Activated B cell treated with CpG ODN at 0.5 μM for 24 hours (primary cell): ENCODE measurements around the gene NOL9. TPM values are rescaled to one million over a fixed set of nuclear protein-coding genes. Genes with fewer than 3 reads are reported as not detected.

Experiments used
- ATAC-seq: fragments of 200-7000 bp; cut with Tn5 transposase; one replicate; pipeline ENCODE4 v1.10.0; 2021; ENCODE audit warnings: low read depth, mild to moderate bottlenecking, moderate library complexity
- CTCF ChIA-PET: fragments of 350-600 bp; sonication (Branson Sonifier 250); formaldehyde crosslinking; loops from one replicate; lab custom pipeline; 2021; ENCODE audit warnings: antibody characterized with exemption; lab: Charles Lee
- POLR2A ChIA-PET: fragments of 350-600 bp; sonication (Branson Sonifier 250); formaldehyde crosslinking; loops from one replicate; lab custom pipeline; 2021; ENCODE audit warnings: antibody characterized with exemption; lab: Charles Lee
- DNase-seq: peaks from one replicate; pipeline ENCODE4 v3.0.0; 2022
- H3K27ac Mint-ChIP-seq: one replicate; pipeline ENCODE4 v1.8.0; 2020; ENCODE audit warnings: mixed read lengths
- H3K27me3 Mint-ChIP-seq: one replicate; pipeline ENCODE4 v1.8.0; 2021; ENCODE audit warnings: mixed read lengths
- H3K36me3 Mint-ChIP-seq: one replicate; pipeline ENCODE4 v1.8.0; 2021; ENCODE audit warnings: low read depth, mixed read lengths
- H3K4me1 Mint-ChIP-seq: one replicate; pipeline ENCODE4 v1.8.0; 2021; ENCODE audit warnings: mixed read lengths
- H3K4me3 Mint-ChIP-seq: one replicate; pipeline ENCODE4 v1.8.0; 2020; ENCODE audit warnings: mild to moderate bottlenecking, mixed read lengths
- H3K9me3 Mint-ChIP-seq: one replicate; pipeline ENCODE4 v1.8.0; 2020; ENCODE audit warnings: mixed read lengths
- intact Hi-C: fragments of 100-400 bp; cut with micrococcal nuclease; formaldehyde crosslinking; loops from one replicate; pipeline ENCODE4 v1.15.1; 2024
- total RNA-seq: library from RNA; stranded (reverse); gene quantifications from 2 replicates; pipeline ENCODE4 v1.2.3, GENCODE V29; 2022
- TF ChIP-seq, protein P1 (sequence below): fragments of 200-600 bp; IDR thresholded peaks from one replicate; pipeline ENCODE4 v1.8.0; 2022; ENCODE audit warnings: antibody characterized with exemption, mild to moderate bottlenecking

Gene NOL9
- total RNA-seq, 1 donor from 2014 or later, result 58.6 TPM

DNA sequence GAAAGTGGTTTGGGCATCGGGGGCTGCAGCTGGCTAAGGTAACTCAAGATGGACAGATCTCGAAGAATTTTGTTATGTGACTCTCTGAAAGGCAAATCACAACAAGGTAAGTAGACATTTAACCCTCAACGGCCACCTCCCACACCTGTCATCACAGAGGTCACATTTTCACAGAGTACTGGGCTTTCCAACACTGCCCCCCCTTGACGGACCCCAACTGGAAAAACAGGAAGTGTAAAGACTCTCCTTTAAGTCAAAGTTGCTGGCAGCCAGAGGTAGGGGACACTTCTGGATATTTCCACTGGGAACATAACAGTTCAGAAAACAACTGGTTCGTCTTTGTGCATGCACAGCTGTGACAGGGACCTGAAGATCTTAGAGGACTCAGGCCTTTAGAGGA lies 22.3 kb downstream of the NOL9 start:
- TF ChIP-seq, protein P1, sequence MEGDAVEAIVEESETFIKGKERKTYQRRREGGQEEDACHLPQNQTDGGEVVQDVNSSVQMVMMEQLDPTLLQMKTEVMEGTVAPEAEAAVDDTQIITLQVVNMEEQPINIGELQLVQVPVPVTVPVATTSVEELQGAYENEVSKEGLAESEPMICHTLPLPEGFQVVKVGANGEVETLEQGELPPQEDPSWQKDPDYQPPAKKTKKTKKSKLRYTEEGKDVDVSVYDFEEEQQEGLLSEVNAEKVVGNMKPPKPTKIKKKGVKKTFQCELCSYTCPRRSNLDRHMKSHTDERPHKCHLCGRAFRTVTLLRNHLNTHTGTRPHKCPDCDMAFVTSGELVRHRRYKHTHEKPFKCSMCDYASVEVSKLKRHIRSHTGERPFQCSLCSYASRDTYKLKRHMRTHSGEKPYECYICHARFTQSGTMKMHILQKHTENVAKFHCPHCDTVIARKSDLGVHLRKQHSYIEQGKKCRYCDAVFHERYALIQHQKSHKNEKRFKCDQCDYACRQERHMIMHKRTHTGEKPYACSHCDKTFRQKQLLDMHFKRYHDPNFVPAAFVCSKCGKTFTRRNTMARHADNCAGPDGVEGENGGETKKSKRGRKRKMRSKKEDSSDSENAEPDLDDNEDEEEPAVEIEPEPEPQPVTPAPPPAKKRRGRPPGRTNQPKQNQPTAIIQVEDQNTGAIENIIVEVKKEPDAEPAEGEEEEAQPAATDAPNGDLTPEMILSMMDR, result no peak
- peaks cover 4% of the 10 kb centered on the region for H3K4me1 Mint-ChIP-seq
- H3K9me3 Mint-ChIP-seq, result no peaks in the 10 kb centered on the region
- ChIA-PET CTCF (no interaction called here), POLR2A (no interaction called here)
- DNase-seq (no peak), ATAC-seq (no peak)
- no peaks in the 10 kb centered on the region for H3K27me3 Mint-ChIP-seq
- H3K36me3 Mint-ChIP-seq, result peaks cover 74% of the 10 kb centered on the region
- H3K27ac Mint-ChIP-seq, result no peak overlapping the region
- no peak overlapping the region for H3K4me3 Mint-ChIP-seq
- intact Hi-C loops, result no loop called here

DNA sequence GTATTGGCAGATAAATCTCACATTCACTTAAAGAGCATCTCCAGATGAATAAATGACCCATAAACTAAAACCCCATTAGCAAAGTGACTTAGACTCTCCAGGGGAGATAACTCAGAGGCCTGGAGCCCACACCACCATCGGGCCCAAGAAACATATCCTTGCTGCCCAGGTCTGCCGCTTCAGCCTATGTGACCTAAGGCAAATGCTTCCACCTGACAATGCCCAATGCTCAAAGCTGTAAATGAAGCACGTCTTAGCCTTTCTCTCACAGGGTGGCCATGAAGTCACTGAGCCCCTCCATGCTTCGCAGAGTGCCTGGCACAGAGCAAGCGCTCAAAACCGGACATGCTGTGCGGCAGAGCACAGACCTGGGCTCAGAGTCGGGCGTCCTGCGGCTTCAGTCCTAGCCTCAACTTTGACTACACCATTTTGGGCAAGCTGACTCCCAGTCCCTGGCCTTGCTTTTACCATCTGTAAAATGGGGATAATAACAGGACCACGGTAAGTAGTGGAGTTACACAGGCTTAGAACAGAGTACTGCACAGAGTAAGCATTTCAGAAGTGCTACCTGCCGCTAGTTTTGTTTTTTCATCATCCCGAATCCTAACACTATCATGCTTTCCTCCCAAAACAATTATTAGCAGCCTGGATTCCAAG lies 23.7 kb downstream of the NOL9 start:
- intact Hi-C loops, result no loop called here
- TF ChIP-seq, protein P1, result no peak
- POLR2A ChIA-PET, result no interaction called here
- H3K9me3 Mint-ChIP-seq, result no peaks in the 10 kb centered on the region
- CTCF ChIA-PET, result no interaction called here
- H3K36me3 Mint-ChIP-seq, result peaks cover 83% of the 10 kb centered on the region
- ATAC-seq (no peak), DNase-seq (no peak)
- no peak overlapping the region for H3K4me3 Mint-ChIP-seq
- peaks cover 4% of the 10 kb centered on the region for H3K4me1 Mint-ChIP-seq
- H3K27me3 Mint-ChIP-seq, result no peaks in the 10 kb centered on the region
- H3K27ac Mint-ChIP-seq, result no peak overlapping the region

DNA sequence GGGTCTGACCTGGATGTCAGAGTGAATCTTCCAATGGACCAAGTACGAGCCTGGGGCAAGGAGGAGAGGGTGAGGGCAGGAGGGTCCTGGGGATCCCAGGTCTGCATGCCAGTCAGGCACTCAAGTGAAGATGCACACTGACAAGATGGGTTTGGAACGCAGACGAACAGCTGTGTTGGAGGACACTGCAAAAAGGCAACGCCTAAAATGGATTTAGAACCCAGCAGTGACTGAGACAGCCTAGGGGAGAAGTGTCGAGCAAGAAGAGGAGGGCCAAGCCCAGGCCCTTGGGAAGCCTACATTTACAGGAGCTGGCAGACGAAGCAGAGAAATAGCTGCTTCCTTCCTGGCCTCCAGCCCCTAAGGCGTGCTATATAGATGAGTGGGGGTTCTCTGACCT lies 25.8 kb downstream of the NOL9 start:
- Mint-ChIP-seq H3K27me3 (no peaks in the 10 kb centered on the region), H3K4me1 (no peaks in the 10 kb centered on the region), H3K36me3 (peaks cover 86% of the 10 kb centered on the region), H3K27ac (no peak overlapping the region), H3K4me3 (no peak overlapping the region), H3K9me3 (no peaks in the 10 kb centered on the region)
- DNase-seq (no peak), ATAC-seq (no peak)
- CTCF ChIA-PET, result no interaction called here
- TF ChIP-seq, protein P1, result no peak
- intact Hi-C loops, result no loop called here
- POLR2A ChIA-PET, result no interaction called here

DNA sequence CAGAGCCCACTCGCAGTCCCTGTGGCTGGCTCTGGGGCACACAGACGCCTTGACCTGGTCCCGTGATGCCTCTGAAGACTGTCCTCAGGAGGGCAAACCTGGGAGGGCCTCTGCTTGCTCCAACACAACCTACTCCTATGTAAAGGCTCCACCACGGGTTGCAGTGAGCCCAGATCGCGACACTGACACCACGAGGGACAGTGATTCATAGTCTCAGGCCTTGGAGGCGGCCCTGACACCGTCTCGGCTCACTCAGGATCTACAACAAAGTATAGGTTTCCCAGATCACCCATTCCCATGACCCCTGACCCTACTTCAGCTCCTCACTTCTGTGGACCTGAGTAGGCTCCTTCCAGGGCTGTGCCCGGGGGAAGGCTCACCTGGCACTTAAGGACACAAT lies 28.0 kb downstream of the NOL9 start:
- no peaks in the 10 kb centered on the region for H3K9me3 Mint-ChIP-seq
- no peaks in the 10 kb centered on the region for H3K27me3 Mint-ChIP-seq
- TF ChIP-seq, protein P1, result no peak
- intact Hi-C loops, result no loop called here
- ChIA-PET CTCF (interaction anchor here (1.0 kb wide), 1 partner anchor 28 kb away, joined by 3 read pairs; the partner anchor contains the start of gene NOL9), POLR2A (no interaction called here)
- no peak overlapping the region for H3K4me3 Mint-ChIP-seq
- no peak overlapping the region for H3K27ac Mint-ChIP-seq
- ATAC-seq (no peak), DNase-seq (no peak)
- peaks cover 66% of the 10 kb centered on the region for H3K36me3 Mint-ChIP-seq
- H3K4me1 Mint-ChIP-seq, result no peaks in the 10 kb centered on the region

DNA sequence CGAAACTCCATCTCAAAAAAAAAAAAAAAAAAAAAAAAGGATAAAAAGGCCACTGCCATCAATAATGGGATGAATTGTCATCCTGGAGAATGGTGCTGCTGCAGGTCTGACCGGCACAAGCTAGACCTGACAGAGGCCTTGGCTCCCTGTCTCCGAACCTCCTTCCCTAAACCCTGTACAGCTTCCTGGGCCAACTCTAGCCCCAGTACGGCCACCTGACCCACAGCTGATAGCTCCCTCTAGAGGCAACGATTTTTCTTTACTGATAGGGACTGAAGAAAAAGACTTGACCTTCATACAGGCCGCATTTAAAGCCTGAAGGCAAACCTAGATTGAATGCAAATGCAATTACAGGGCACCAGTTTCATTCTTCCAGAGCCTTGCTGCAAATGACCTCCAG lies 30.7 kb downstream of the NOL9 start:
- Mint-ChIP-seq H3K4me3 (no peak overlapping the region), H3K36me3 (peaks cover 47% of the 10 kb centered on the region), H3K4me1 (no peaks in the 10 kb centered on the region), H3K9me3 (no peaks in the 10 kb centered on the region), H3K27ac (no peak overlapping the region), H3K27me3 (no peaks in the 10 kb centered on the region)
- intact Hi-C loops, result no loop called here
- ChIA-PET POLR2A (no interaction called here), CTCF (no interaction called here)
- ATAC-seq (no peak), DNase-seq (no peak)
- TF ChIP-seq, protein P1, result no peak
